ENCODE results near the gene SYNJ2.

SYNJ2 gene

DNA sequence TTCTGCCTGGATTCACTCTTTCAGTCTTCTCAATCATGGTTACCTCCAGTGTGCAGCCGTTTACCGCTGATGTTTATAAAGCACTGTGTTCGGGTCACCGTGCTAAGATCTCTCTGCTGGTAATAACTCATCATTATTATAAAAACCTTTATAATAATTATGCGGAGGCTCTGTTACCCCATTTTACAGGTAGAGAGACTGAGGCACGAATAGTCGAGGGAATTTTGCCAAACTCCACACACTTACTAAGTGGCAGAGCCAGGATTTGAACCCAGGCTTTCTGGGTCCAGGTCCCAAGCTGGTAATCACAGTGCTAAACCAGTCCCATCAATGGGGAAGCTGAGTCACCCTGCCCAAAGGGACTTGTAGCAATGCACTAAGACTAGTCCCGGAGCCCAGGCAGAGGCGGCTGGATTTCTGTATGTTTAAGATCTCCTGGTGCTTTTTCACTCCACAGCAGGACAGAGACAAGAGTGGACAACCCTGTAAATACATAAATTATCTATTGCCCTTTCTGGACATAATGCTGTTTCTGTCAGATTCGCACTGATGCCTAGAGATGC, 48.1 kb downstream of the SYNJ2 start:
- H3K4me3 ChIP-seq (ENCODE audit: low read depth in 1 of 2, low read length in 2 of 2) = no peak overlapping the region
- H3K4me1 ChIP-seq (ENCODE audit: insufficient read depth, low read length) = peaks cover 34% of the 10 kb centered on the region
- H3K27ac ChIP-seq (ENCODE audit: low read depth, low read length) = no peak overlapping the region
- no peaks in the 10 kb centered on the region for H3K36me3 ChIP-seq (ENCODE audit: insufficient read depth, low read length)
- H3K9ac ChIP-seq (ENCODE audit: low read length) = no peak overlapping the region
- no peaks in the 10 kb centered on the region for H3K9me3 ChIP-seq (ENCODE audit: low read length)
- H3K27me3 ChIP-seq (ENCODE audit: control insufficient read depth in 1 of 2, insufficient read depth in 2 of 2, low read length in 2 of 2) = no peaks in the 10 kb centered on the region

DNA sequence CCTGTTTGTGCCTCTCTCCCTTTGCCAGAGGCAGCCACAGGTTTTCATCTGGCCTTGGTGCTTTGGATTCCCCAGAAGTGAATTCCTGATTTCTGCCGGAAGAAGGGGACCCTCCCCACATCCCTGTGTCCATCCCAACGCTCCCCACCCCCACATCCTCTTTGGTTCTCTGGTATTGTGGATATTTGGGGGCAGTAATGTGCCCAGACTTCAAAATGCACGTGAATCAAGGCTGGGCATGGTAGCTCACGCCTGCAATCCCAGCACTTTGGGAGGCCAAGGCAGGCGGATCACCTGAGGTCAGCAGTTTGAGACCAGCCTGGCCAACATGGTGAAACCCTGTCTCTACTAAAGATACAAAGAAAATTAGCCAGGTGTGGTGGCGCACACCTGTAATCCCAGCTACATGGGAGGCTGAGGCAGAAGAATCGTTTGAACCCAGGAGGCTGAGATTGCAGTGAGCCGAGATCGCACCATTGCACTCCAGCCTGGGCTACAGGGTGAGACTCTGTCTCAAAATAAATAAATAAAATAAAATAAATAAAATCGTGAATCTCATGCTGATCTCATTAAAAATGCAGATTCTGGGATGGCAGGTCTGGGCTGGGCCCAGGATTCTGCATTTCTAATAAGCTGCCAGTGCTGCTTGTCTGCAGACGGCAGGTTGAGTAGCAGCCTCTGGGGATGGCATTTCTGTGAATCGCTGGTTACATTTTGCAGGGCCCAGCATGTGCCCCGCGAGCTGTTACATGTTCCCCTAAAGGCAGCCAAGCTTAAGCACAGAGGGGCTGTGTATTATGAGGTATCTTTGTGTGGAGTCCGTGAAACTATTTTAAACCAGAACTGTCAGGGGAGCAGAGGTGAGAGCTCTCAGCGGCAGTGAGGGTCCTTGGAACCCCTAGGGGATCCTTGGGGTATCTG, 49.0 kb downstream of the SYNJ2 start:
- H3K9ac ChIP-seq (ENCODE audit: low read length) = no peak overlapping the region
- peaks cover 34% of the 10 kb centered on the region for H3K4me1 ChIP-seq (ENCODE audit: insufficient read depth, low read length)
- no peak overlapping the region for H3K4me3 ChIP-seq (ENCODE audit: low read depth in 1 of 2, low read length in 2 of 2)
- H3K9me3 ChIP-seq (ENCODE audit: low read length) = no peaks in the 10 kb centered on the region
- H3K27ac ChIP-seq (ENCODE audit: low read depth, low read length) = no peak overlapping the region
- no peaks in the 10 kb centered on the region for H3K36me3 ChIP-seq (ENCODE audit: insufficient read depth, low read length)
- H3K27me3 ChIP-seq (ENCODE audit: control insufficient read depth in 1 of 2, insufficient read depth in 2 of 2, low read length in 2 of 2) = no peaks in the 10 kb centered on the region

DNA sequence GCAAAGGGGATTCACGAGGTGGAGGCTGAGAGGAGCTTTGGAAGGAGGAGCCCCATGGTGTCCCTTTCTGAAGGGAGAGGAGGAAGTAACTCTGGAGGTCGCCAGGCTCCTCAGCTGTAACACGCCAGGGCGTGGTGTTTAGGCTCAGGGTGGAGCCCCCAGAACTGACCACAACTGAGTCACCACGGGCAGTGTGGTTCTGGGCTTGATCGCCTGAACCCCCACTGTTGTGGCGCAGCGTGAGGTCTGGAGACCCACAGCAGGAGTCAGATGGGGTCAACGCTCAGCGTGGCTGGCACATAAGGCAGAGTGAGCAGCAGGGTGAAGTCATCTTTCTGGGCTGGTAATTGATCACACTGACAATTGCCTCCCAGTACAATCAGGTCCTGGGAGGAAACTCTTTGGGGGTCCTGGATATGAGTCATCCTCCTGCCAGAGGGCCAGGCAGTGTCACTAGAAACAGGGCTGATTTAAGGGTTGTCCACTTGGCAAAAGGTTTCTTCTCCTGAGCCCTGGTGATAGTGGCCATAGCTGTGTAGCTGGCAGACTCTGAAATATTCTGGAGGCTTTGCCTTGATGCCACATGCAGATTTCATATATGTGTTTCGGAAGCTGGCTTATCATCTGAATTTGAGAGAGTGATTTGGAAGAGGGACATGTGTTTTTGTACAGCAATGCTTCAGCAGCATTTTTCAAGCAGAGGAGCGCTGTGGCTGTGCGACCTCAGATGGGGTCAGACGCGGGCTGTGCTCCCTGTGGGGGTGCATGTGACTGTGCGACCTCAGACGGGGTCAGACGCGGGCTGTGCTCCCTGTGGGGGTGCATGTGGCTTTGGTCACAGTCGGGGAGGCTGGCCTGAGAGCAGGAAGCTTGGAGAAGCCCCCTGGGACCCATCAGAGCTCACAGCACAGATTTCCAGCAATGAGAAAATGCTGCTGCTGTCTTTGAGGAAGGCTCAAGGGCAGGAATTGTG, 50.0 kb downstream of the SYNJ2 start:
- H3K4me1 ChIP-seq (ENCODE audit: insufficient read depth, low read length) = peaks cover 25% of the 10 kb centered on the region
- H3K27ac ChIP-seq (ENCODE audit: low read depth, low read length) = no peak overlapping the region
- no peak overlapping the region for H3K9ac ChIP-seq (ENCODE audit: low read length)
- no peak overlapping the region for H3K4me3 ChIP-seq (ENCODE audit: low read depth in 1 of 2, low read length in 2 of 2)
- no peaks in the 10 kb centered on the region for H3K36me3 ChIP-seq (ENCODE audit: insufficient read depth, low read length)
- H3K9me3 ChIP-seq (ENCODE audit: low read length) = no peaks in the 10 kb centered on the region
- no peaks in the 10 kb centered on the region for H3K27me3 ChIP-seq (ENCODE audit: control insufficient read depth in 1 of 2, insufficient read depth in 2 of 2, low read length in 2 of 2)

DNA sequence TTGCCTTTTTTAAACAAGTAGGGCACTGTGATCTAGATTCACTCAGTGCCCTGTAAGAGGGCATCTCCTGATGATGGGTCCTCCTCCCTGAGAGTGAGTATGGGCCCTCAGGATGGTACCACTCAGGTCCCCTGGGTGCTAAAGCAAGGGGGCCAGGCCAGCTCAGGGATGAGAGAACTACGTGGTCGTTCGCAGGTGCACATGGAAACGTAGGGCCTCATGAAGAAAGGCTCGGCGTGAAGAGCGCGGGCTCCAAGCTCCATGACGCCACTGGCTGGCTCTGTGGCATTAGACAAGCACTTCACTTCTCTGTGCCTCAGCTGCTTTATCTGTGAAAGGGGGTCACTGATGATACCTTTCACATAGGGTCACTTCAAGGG, 50.7 kb downstream of the SYNJ2 start:
- no peaks in the 10 kb centered on the region for H3K36me3 ChIP-seq (ENCODE audit: insufficient read depth, low read length)
- no peak overlapping the region for H3K27ac ChIP-seq (ENCODE audit: low read depth, low read length)
- H3K9me3 ChIP-seq (ENCODE audit: low read length) = no peaks in the 10 kb centered on the region
- H3K27me3 ChIP-seq (ENCODE audit: control insufficient read depth in 1 of 2, insufficient read depth in 2 of 2, low read length in 2 of 2) = no peaks in the 10 kb centered on the region
- no peak overlapping the region for H3K4me3 ChIP-seq (ENCODE audit: low read depth in 1 of 2, low read length in 2 of 2)
- peaks cover 18% of the 10 kb centered on the region for H3K4me1 ChIP-seq (ENCODE audit: insufficient read depth, low read length)
- H3K9ac ChIP-seq (ENCODE audit: low read length) = no peak overlapping the region

DNA sequence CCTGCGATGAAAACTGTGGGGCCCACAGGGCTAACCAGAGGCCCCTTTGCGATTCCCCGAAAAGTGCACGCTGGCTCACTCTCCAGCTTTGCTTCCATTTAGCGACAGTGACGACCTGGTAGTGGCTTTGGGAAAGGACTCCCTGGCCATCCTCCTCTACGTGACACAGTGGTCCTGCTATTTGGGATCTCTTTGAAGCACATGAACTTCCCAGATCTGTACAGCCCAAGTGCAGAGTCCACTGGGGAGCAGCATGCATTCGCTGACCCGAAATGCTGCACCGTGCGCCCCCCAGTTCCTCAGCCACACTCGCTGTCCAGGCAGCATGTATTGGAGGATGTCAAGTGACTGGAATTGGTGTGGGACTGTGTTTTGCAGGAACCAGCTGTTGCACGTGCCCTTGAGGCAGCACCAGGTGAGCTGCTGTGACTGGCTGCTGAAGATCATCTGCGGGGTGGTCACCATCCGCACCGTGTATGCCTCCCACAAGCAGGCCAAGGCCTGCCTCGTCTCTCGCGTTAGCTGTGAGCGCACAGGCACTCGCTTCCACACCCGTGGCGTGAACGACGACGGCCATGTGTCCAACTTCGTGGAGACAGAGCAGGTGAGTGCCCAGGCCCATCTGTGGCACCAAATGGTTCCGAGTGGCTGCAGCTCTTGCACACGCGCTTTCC, 51.6 kb downstream of the SYNJ2 start:
- Histone ChIP-seq H3K27me3 (ENCODE audit: control insufficient read depth in 1 of 2, insufficient read depth in 2 of 2, low read length in 2 of 2) (no peaks in the 10 kb centered on the region), H3K27ac (ENCODE audit: low read depth, low read length) (no peak overlapping the region), H3K4me3 (ENCODE audit: low read depth in 1 of 2, low read length in 2 of 2) (no peak overlapping the region), H3K9me3 (ENCODE audit: low read length) (no peaks in the 10 kb centered on the region), H3K9ac (ENCODE audit: low read length) (no peak overlapping the region), H3K36me3 (ENCODE audit: insufficient read depth, low read length) (no peaks in the 10 kb centered on the region), H3K4me1 (ENCODE audit: insufficient read depth, low read length) (peaks cover 9% of the 10 kb centered on the region)

DNA sequence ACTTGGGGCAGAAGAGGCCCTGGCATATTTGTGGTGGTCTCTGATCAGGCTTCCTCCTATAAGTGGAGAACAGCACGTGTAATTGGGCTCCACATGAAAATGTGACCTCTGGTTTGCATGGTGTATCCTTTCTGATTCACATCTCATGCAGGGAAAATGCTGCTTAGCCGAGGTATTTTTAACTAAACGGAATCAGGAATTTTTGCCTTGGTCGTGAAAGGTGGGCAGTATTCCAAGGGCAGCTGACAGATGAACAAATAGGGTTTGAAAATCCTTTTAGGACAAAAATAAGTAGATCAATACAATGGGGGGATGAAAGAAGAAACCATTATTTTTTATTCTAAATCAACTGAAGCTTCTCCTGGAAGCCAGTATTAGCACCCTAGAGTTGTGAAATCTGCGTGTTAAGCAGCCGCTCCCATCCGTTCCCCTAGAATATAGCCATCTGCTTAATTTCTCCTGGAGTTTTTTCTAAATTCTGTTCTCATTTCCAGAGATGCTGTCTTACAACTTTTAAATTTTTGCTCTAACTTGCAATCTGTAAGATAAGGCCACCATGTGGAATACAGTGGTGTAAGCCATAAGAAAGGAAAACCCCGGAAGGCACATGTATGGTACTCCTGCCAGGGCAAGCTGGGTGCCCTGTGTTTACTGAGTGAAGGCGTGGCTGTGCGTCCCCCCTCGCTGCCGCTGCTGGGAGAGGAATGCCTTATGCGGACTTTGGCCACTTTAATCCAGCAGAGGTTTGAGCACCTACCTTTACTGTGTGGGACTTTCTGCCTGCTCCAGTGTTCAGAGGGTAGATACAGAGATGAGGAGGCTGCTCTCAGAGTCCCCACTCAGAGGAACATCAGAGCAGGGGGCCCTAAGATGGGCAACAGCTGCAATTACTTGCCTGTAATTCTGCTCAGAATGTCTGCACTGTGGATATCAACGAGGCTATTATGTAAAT, 52.4 kb downstream of the SYNJ2 start:
- Histone ChIP-seq H3K4me1 (ENCODE audit: insufficient read depth, low read length) (peaks cover 5% of the 10 kb centered on the region), H3K36me3 (ENCODE audit: insufficient read depth, low read length) (no peaks in the 10 kb centered on the region), H3K27me3 (ENCODE audit: control insufficient read depth in 1 of 2, insufficient read depth in 2 of 2, low read length in 2 of 2) (no peaks in the 10 kb centered on the region), H3K9ac (ENCODE audit: low read length) (no peak overlapping the region), H3K27ac (ENCODE audit: low read depth, low read length) (no peak overlapping the region), H3K9me3 (ENCODE audit: low read length) (no peaks in the 10 kb centered on the region), H3K4me3 (ENCODE audit: low read depth in 1 of 2, low read length in 2 of 2) (no peak overlapping the region)

DNA sequence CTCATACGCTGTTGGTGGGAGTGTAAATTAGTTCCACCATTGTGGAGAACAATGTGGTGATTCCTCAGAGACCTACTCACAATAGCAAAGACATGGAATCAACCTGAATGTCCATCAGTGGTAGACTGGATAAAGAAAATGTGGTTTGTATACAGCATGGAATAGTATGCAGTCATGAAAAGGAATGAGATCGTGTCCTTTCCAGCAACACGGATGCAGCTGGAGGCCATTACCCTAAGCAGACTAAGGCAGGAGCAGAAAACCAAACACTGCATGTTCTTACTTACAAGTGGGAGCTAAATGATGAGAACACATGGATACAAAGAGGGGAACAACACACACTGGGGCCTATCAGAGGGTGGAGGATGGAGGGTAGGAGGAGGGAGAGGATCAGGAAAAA, 54.6 kb downstream of the SYNJ2 start:
- no peaks in the 10 kb centered on the region for H3K27me3 ChIP-seq (ENCODE audit: control insufficient read depth in 1 of 2, insufficient read depth in 2 of 2, low read length in 2 of 2)
- H3K36me3 ChIP-seq (ENCODE audit: insufficient read depth, low read length) = no peaks in the 10 kb centered on the region
- peaks cover 27% of the 10 kb centered on the region for H3K4me1 ChIP-seq (ENCODE audit: insufficient read depth, low read length)
- no peak overlapping the region for H3K9ac ChIP-seq (ENCODE audit: low read length)
- no peak overlapping the region for H3K4me3 ChIP-seq (ENCODE audit: low read depth in 1 of 2, low read length in 2 of 2)
- H3K27ac ChIP-seq (ENCODE audit: low read depth, low read length) = no peak overlapping the region
- H3K9me3 ChIP-seq (ENCODE audit: low read length) = no peaks in the 10 kb centered on the region

DNA sequence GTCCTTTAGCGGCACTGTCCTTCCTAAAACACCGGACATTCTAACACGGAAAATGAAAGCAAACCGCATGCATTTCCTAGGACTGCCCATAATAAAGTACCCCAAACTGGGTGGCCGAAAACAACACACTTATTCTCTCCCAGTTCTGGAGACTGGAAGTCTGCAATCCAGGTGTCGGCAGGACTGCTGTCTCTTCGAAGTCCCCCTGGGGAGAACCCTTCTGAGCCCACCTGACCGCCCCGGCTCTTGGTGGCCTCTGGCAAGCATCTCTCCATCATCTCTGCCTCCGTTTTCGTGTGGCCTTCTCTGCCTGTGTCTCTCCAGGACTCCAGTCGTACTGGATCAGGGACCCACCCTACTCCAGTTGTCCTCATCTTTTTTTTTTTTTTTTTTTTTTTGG, 55.4 kb downstream of the SYNJ2 start:
- H3K4me3 ChIP-seq (ENCODE audit: low read depth in 1 of 2, low read length in 2 of 2) = no peak overlapping the region
- H3K27me3 ChIP-seq (ENCODE audit: control insufficient read depth in 1 of 2, insufficient read depth in 2 of 2, low read length in 2 of 2) = no peaks in the 10 kb centered on the region
- H3K36me3 ChIP-seq (ENCODE audit: insufficient read depth, low read length) = no peaks in the 10 kb centered on the region
- peaks cover 34% of the 10 kb centered on the region for H3K4me1 ChIP-seq (ENCODE audit: insufficient read depth, low read length)
- no peak overlapping the region for H3K9ac ChIP-seq (ENCODE audit: low read length)
- H3K27ac ChIP-seq (ENCODE audit: low read depth, low read length) = no peak overlapping the region
- no peaks in the 10 kb centered on the region for H3K9me3 ChIP-seq (ENCODE audit: low read length)

DNA sequence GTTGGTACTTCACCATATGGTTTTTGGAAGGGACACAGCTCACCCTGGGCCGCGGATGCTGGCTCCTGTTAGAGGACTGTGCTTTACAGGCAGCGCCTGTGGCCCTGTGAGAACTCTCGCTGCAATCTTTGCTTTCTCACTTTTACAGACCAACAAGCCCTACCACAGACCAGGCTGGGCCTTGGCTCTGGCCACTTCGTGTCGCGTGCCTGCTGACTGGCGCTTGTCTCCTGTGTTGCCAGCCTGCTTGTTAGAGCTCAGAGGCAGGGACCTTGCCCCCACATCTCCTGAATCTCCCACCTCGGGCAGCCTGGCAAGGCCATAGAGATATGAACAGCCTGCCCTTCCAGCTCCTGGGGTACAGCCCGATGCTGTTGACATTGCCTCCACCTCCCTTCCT, 56.1 kb downstream of the SYNJ2 start:
- Histone ChIP-seq H3K9me3 (ENCODE audit: low read length) (no peaks in the 10 kb centered on the region), H3K4me1 (ENCODE audit: insufficient read depth, low read length) (peaks cover 37% of the 10 kb centered on the region), H3K27ac (ENCODE audit: low read depth, low read length) (no peak overlapping the region), H3K27me3 (ENCODE audit: control insufficient read depth in 1 of 2, insufficient read depth in 2 of 2, low read length in 2 of 2) (no peaks in the 10 kb centered on the region), H3K9ac (ENCODE audit: low read length) (no peak overlapping the region), H3K36me3 (ENCODE audit: insufficient read depth, low read length) (no peaks in the 10 kb centered on the region), H3K4me3 (ENCODE audit: low read depth in 1 of 2, low read length in 2 of 2) (no peak overlapping the region)
